ENCODE measurements around the gene SLC45A2.

DNA sequence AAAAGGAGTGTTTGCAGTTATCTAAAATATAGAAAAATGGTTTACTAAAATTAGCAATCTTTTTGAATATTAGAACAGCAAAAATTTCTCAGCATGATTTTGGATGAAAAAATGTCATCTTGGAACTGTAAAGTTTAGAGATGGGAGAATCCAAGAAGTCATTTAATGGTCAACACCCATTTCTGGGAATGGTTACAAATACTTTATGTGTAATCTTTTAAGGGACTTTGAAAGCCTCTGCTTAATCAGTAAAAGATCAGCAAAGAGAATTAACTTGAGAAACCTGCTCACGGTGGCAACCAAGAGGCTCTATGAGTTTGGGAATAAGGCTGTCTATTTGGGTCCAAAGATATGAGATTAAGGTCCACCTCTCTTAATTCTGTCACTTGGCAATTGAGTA, 45.6 kb upstream of the SLC45A2 start:
- no peak for TF ChIP-seq CTCF (IDR thresholded peaks at IDR 0.05; ENCODE audit: insufficient read depth, low read length, poor library complexity, severe bottlenecking)
- no peak for TF ChIP-seq EZH2phosphoT487 (conservative IDR thresholded peaks at IDR 0.05; ENCODE audit: low read length)
